ENCODE results near the gene BASP1. TPM values are rescaled to one million over a fixed set of nuclear protein-coding genes. Genes with fewer than 3 reads are reported as not detected.
"Not testable (repeated sequence)": the region's sequence is repeated elsewhere in the genome, so short reads cannot be mapped to it uniquely, and the experiment has no call there.

Gene BASP1
- total RNA-seq, 6 donors from 2014 or later: 19.8 to 78.7 (median 32.9) TPM

DNA sequence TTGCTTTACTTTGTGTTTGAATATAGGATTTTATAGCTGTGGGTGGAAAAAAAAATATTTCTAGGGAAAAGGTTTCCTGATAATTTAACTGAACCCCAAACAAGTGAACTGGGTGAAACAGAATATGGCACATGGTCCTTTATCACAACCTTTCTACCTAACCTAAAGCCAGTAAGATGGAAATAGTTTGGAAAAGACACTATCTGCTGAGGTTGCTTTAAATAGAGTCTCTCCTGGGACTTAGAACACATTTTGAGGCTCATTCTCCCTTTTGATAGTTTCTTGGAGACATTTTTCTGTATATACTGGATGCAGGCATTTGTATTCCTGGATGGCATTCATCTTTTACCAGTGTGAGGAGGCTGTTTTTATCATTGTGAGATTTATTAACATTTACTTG, 39.4 kb downstream of the BASP1 start:
- H3K4me1 ChIP-seq: peaks cover 0 to 3% (median 0%) of the 10 kb centered on the region in 4 donors
- H3K36me3 ChIP-seq: no peaks in the 10 kb centered on the region
- H3K4me3 ChIP-seq: no peak overlapping the region
- DNase-seq (no peak), ATAC-seq (ENCODE audit: low FRiP score in 2 of 2) (no peak)
- H3K9me3 ChIP-seq: no peaks in the 10 kb centered on the region
- no peak overlapping the region for H3K27ac ChIP-seq
- no peaks in the 10 kb centered on the region for H3K27me3 ChIP-seq
- TF ChIP-seq, protein P1, sequence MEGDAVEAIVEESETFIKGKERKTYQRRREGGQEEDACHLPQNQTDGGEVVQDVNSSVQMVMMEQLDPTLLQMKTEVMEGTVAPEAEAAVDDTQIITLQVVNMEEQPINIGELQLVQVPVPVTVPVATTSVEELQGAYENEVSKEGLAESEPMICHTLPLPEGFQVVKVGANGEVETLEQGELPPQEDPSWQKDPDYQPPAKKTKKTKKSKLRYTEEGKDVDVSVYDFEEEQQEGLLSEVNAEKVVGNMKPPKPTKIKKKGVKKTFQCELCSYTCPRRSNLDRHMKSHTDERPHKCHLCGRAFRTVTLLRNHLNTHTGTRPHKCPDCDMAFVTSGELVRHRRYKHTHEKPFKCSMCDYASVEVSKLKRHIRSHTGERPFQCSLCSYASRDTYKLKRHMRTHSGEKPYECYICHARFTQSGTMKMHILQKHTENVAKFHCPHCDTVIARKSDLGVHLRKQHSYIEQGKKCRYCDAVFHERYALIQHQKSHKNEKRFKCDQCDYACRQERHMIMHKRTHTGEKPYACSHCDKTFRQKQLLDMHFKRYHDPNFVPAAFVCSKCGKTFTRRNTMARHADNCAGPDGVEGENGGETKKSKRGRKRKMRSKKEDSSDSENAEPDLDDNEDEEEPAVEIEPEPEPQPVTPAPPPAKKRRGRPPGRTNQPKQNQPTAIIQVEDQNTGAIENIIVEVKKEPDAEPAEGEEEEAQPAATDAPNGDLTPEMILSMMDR (IDR thresholded peaks at IDR 0.05): no peak
- TF ChIP-seq POLR2A (IDR thresholded peaks at IDR 0.05) (no peak), POLR2AphosphoS5 (IDR thresholded peaks at IDR 0.05) (no peak), EP300 (IDR thresholded peaks at IDR 0.05) (no peak)

DNA sequence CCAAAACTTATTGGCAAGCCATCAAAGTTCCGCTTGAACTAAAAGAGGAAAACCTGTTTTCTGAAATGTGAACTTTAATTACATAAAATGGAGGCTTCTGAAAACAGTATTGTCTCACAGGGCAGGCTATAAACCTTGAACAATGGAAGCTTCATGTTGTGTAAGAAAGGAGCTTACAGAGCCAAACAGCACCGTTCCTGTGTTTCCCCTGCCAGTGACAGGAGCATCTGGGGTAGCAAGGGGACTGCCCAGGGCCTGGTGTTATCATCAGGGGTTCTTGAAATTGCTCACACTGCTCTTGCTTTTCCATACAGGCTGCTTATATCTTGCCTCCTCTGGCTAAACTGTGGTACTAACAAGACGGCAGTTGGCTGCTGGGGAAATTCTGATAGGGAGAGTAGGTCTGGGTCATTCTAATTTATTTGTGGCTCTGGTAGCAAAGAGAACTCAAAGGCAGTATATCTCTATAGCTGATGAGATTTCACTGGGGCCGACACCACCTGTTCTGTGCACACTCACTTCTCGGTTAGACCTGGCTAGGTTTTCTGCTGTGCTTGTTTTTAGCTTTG, 40.4 kb downstream of the BASP1 start:
- no peak for DNase-seq
- no peak for ATAC-seq (ENCODE audit: low FRiP score in 2 of 2)
- WGBS, 2 donors: 77 to 83% methylated on average over 5 of the region's 5 CpGs
- no peaks in the 10 kb centered on the region for H3K36me3 ChIP-seq
- H3K9me3 ChIP-seq: no peaks in the 10 kb centered on the region
- no peak overlapping the region for H3K4me3 ChIP-seq
- no peak overlapping the region for H3K27ac ChIP-seq
- no peak for TF ChIP-seq POLR2A (IDR thresholded peaks at IDR 0.05)
- TF ChIP-seq POLR2AphosphoS5 (IDR thresholded peaks at IDR 0.05): no peak
- TF ChIP-seq EP300 (IDR thresholded peaks at IDR 0.05): no peak
- TF ChIP-seq, protein P1 (IDR thresholded peaks at IDR 0.05): no peak
- no peaks in the 10 kb centered on the region for H3K27me3 ChIP-seq
- H3K4me1 ChIP-seq: peaks cover 0 to 3% (median 0%) of the 10 kb centered on the region in 4 donors

DNA sequence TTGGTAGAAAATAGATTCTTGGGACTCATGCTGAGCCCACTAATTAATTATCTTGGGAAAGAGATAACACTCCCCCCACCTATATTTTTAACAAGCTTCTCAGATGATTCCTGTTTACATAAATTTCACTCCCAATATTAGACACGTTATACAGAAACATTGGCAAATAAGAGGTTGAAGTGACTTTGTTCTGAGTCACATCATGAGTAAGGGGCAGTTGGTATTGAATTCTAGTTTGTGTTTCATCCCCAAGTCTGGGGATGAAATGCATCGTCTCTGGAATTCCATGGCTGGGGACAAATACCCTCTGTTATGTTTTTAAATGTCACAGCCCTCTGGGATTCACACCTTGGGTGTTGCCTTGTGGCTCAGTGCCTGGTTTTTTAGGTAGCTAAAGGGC, 41.0 kb downstream of the BASP1 start:
- H3K9me3 ChIP-seq: no peaks in the 10 kb centered on the region
- TF ChIP-seq EP300 (IDR thresholded peaks at IDR 0.05): no peak
- TF ChIP-seq, protein P1 (IDR thresholded peaks at IDR 0.05): no peak
- no peak for TF ChIP-seq POLR2A (IDR thresholded peaks at IDR 0.05)
- TF ChIP-seq POLR2AphosphoS5 (IDR thresholded peaks at IDR 0.05): no peak
- no peak overlapping the region for H3K4me3 ChIP-seq
- 72 to 73% methylated on average over 2 of the region's 2 CpGs for WGBS, 2 donors
- no peaks in the 10 kb centered on the region for H3K36me3 ChIP-seq
- no peaks in the 10 kb centered on the region for H3K27me3 ChIP-seq
- peaks cover 0 to 3% (median 0%) of the 10 kb centered on the region in 4 donors for H3K4me1 ChIP-seq
- DNase-seq (no peak), ATAC-seq (ENCODE audit: low FRiP score in 2 of 2) (no peak)
- no peak overlapping the region for H3K27ac ChIP-seq

DNA sequence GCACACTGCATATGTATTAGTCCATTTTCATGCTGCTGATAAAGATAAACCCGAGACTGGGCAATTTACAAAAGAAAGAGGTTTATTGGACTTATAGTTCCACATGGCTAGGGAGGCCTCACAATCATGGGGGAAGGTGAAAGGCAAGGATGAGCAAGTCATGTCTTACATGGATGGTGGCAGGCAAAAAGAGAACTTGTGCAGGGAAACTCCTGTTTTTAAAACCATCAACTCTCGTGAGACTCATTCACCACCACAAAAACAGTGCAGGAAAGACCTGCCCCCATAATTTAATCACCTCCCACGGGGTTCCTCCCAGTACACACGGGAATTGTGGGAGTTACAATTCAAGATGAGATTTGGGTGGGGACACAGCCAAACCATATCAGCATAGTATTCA, 41.6 kb downstream of the BASP1 start:
- not testable (repeated sequence) for H3K27me3 ChIP-seq; H3K4me3 ChIP-seq; H3K9me3 ChIP-seq; H3K36me3 ChIP-seq; ATAC-seq (ENCODE audit: low FRiP score in 2 of 2); H3K27ac ChIP-seq; H3K4me1 ChIP-seq; DNase-seq
- 78 to 88% methylated on average over 4 of the region's 4 CpGs for WGBS, 2 donors

DNA sequence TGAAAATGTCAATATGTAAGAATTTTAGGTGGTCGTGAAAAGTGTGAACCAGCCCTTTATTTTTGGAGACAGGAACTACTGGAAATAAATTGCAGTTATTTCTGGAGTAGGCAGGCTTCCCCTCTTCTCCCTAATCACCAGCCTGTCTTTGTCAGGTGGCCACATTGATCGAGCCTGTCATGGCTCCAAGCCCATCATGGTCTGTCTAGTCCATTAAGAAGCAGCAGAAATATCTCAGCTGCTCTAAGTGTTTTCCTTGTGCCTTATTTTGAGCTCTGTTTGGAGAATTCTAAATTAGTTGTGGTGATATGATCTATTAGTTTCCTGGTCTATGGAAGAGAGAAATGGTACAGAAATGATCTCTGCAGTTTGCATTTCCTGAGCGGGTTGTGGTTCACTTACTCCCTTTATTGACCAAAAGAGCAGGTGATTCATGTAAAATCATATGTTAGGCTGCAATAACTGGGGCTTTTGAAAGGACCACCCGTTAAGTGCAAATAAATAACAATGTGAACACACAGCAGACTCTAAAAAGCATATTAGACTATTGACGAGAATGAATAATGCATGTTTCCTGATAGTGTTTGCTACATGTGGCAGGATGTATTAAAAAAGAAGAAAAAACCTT, 42.3 kb downstream of the BASP1 start:
- DNase-seq (no peak), ATAC-seq (ENCODE audit: low FRiP score in 2 of 2) (no peak)
- Histone ChIP-seq H3K36me3 (no peaks in the 10 kb centered on the region), H3K9me3 (no peaks in the 10 kb centered on the region), H3K27ac (no peak overlapping the region), H3K4me1 (peaks cover 0 to 3% (median 0%) of the 10 kb centered on the region in 4 donors), H3K4me3 (no peak overlapping the region), H3K27me3 (no peaks in the 10 kb centered on the region)
- no peak for TF ChIP-seq EP300 (IDR thresholded peaks at IDR 0.05)
- TF ChIP-seq, protein P1 (IDR thresholded peaks at IDR 0.05): no peak
- TF ChIP-seq POLR2A (IDR thresholded peaks at IDR 0.05): no peak
- TF ChIP-seq POLR2AphosphoS5 (IDR thresholded peaks at IDR 0.05): no peak
- WGBS, 2 donors: 74 to 75% methylated on average over 5 of the region's 5 CpGs
